MM.1S (cell line): ENCODE results near the gene EPN1.

Experiments
- EZH2 ChIP-seq: fragments of 300-600 bp; sonication (generic); optimal IDR thresholded peaks from 2 replicates; pipeline ENCODE3; 2017; ENCODE audit warnings: low read depth, mild to moderate bottlenecking, antibody characterized with exemption, low read length, mixed read lengths
- EZH2phosphoT487 ChIP-seq: fragments of 300-600 bp; sonication (generic); IDR thresholded peaks from 2 replicates; pipeline ENCODE4 v1.6.1; 2018; ENCODE audit warnings: antibody characterized with exemption, low read length
- TF ChIP-seq, protein P1 (sequence below): fragments of 300-600 bp; sonication (generic); IDR thresholded peaks from 2 replicates; pipeline ENCODE4 v1.5.1; 2016; ENCODE audit warnings: antibody characterized with exemption, low read length, mixed read lengths

DNA sequence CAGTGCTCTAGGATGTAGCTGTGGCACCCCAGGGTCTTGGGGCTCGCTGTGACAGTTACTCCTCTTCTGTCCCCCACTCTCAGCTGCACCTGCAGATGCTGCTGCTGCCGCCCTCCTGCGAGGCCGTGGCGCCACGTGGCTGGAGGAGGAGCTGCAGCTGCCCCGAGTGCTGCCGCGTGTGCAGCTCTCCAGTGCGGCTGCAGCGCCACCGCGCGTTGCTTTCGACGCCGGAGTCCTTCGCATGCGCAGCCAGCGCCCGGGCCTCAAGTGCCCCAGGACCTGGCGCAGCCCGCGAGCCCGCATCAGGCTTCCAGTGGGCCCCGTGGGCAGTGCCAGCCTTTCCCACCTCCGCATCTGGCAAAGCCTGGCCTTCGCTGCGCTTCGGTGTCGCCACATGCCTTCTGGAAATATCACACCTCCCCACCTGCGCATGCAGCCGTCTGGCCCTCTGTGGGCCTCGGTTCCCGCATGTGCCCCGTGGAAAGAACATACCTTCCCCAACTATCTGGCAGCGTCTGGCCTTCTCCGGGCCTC, 34.9 kb upstream of the EPN1 start:
- TF ChIP-seq, protein P1, sequence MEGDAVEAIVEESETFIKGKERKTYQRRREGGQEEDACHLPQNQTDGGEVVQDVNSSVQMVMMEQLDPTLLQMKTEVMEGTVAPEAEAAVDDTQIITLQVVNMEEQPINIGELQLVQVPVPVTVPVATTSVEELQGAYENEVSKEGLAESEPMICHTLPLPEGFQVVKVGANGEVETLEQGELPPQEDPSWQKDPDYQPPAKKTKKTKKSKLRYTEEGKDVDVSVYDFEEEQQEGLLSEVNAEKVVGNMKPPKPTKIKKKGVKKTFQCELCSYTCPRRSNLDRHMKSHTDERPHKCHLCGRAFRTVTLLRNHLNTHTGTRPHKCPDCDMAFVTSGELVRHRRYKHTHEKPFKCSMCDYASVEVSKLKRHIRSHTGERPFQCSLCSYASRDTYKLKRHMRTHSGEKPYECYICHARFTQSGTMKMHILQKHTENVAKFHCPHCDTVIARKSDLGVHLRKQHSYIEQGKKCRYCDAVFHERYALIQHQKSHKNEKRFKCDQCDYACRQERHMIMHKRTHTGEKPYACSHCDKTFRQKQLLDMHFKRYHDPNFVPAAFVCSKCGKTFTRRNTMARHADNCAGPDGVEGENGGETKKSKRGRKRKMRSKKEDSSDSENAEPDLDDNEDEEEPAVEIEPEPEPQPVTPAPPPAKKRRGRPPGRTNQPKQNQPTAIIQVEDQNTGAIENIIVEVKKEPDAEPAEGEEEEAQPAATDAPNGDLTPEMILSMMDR = no peak
- TF ChIP-seq EZH2phosphoT487 = no peak
- no peak for TF ChIP-seq EZH2
